GM21619 (cell line): ENCODE data around the gene CEP170.

Source experiments
- ATAC-seq: cut with Tn5 transposase; IDR thresholded peaks from one replicate; pipeline ENCODE4 v1.9.1; 2021; ENCODE audit not compliant: unreplicated experiment

The CEP170 gene

GRCh38 chr1:243254927-243255790, at the start of gene CEP170:
Gene CEP170 (minus strand): TSS chr1:243255281. CDS start chr1:243225280, 30,001 bp downstream.
- peak; percentile 45 for ATAC-seq

DNA sequence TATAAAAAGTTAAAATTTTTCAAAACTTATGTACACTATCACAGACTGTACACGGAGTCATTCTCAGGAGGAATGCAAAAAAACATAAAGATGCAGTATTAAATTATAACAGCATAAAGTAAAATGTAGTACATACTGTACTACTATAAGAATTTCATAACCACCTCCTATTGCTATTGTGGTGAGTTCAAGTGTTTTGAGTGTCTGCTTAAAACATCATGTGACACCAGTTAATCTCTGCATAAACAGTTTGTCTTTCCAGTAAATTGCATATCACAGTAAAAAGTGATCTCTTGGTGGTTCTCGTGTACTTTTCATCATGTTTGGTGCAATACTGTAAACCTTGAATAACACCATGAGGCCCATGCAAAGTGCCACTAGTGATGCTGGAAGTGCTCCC, 46.0 kb upstream of the CEP170 start:
- ATAC-seq: no peak

DNA sequence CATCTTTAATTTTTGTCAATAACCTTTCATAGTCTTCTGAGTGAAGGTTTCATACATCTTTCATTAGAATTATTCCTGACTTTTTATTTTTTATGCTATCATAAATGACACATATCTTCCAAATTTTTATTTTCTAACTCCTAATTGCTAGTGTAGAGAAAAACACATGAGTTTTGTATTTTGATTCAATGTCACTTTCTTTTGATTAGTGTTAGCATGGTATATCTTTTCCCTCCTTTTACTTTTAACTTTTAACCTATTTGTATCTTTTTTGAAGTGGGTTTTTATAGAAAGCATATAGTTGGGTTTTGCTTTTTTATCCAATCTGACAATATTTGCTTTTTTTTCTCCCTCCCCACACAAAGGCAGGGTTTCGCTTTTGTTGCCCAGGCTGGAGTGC, 44.0 kb upstream of the CEP170 start:
- ATAC-seq: no peak

DNA sequence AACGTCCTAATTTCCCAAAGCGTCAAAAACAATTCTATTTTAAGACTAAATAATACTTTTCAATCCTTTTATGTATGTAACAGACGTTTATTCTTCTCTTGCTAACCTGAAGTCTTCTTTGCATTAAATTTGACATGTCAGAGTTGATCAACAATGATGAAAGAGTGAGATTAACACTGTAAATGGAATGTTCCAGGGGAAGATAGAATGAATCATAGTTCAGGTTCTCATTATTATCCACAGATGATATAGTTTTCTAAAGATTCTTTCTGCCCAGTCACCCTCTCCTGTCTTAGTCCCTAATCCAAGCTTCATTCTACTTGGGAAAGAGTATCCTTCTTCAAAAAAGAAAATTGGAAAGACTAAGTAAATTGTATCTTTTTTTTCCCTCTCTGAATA, 39.6 kb upstream of the CEP170 start:
- ATAC-seq: no peak

DNA sequence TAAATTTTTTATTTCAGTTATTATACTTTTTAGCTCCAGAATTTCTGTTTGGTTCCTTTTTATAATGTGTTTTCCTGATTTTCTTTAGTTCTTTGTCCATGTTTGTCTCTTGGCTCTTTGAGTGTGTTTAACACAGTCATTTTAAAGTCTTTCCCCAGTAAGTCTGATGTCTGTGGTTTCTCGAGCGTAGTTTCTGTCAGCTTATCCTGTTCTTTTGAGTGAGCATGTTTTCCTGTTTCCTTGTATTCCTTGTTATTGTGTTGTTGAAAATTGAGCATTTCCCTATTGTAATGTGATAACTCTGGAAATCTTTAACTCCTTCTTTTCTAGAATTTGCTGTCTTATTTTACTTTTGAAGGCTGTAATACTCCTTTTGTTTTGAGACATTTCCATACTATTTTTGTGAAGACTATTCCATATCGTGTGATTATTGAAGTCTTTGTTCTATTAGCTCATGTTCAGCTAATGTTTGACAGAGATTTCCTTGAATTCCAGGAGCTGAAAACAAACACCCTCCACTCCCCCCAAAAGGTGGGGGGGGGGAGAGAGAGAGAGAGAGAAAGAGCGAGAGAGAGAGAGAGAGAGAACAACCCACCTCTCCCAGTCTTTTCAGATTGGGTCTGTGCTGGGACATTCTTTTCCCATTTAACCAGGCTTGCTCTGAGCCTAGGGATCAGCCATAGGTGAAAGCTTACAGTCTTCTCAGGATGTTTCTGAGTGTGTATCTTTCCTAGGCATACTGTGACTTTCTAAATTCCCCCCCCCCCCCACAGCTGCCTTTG, 39.1 kb upstream of the CEP170 start:
- no peak for ATAC-seq

DNA sequence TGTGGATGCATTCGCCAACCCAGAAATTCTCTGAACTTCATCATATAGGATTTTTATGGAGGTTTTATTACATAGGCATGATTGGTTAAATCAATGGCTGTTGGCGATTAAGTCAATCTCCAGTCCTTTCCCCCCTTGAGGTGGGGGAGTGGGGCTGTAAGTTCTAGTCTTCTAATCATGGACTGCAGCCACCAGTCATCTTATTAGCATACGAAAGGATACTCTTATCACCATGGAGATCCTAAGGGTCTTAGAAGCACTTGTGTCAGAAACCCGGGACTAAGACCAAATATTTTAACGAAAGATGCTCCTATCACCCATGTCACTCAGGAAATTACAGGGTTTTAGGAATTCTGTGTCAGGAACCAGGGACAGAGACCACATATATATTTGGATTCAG, 37.0 kb upstream of the CEP170 start:
- ATAC-seq: no peak

GRCh38 chr1:243291292-243291691, 36.2 kb upstream of the CEP170 start:
- ATAC-seq: no peak

DNA sequence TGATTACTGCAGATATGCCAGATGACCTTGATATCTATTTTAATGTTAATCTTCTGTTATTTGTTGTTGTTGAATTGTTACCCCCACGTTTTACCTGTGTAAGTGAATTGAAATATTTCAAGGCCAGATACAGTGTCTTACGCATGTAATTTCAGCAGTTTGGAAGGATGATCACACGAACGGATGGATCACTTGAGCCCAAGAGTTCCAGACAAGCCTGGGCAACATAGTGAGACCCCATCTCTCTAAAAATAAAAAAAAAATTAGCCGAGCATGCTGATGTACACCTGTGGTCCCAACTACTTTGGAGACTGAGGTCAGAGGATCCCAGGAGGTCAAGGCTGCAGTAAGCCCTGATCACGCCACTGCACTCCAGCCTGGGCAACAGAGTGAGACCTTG, 33.0 kb upstream of the CEP170 start:
- ATAC-seq: no peak

- peak; percentile 98 for ATAC-seq
Observed at GRCh38 chr1:243287652-243288051, 32.6 kb upstream of the CEP170 start.

GRCh38 chr1:243287123-243287460, 32.0 kb upstream of the CEP170 start:
- ATAC-seq: no peak

DNA sequence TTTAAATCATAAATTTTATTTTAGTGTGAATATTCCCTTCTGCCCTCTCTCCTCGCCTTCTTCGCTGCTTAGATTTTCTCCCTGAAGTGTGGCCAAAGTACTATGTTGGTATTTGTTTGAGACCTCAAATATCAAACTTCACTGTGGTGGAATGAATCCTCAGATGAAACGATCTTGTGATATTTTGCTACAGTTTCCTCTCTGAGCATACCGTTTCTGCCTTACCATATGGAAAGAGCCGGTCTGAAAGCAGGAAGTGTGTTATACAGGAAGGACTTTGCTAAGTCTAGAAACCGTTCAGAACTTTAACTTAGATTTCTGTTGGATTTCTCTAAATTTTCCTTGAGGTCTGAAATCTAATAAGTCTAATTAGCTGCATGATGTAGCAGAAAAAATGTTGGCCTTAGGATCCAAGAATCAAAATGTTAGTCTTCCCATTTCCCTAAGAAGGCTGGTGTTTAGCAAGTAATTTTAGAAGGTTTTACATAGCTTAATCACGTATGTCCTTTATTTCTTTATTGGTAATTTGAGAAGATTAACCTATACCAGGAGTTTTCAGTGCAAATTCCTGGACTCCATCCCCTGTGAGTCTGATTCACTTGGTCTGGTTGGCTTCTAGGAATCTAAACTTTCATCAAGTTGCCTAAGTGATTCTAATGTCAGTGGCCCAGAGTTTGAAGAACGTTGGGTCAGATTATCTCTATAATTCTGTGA, 31.5 kb upstream of the CEP170 start:
- ATAC-seq: no peak

DNA sequence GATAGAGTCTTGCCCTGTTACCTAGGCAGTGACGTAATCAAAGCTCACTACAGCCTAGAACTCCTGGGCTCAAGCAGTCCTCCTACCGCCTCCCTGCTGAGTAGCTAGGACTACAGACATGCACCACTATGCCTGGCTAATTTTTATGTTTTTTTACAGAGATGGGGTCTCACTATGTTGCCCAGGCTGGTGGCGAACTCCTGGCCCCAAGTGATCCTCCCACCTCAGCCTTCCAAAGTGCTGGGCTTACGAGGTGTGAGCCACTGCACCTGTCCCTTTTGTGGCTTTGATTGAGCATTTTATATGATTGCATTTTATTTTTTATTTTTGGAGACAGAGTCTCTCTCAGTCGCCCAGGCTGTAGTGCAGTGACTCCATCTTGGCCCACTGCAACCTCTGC, 26.6 kb upstream of the CEP170 start:
- no peak for ATAC-seq

DNA sequence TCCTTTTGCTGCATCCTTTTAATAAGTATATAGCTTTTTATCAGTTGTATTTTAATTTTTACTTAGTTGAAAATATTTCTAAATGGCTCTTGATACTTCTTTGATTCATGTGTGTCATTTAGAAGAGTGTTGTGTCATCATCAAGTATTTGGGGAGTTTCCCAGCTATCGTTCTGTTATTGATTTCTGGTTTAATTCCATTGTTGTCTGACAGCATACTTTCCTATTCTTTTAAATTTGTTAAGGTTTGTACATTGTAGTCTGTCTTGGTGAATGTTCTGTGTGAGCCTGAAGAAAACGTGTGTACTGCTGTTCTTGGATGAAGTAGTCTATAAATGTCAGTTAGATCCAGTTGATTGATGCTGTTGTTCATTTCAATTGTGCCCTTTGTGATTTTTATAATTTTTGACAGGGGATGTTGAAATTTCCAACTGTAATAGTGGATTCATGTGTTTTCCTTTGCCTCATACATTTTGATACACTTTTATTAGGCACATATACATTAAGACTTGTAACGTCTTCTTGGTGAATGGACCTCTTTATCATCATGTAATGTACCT, 25.6 kb upstream of the CEP170 start:
- no peak for ATAC-seq

DNA sequence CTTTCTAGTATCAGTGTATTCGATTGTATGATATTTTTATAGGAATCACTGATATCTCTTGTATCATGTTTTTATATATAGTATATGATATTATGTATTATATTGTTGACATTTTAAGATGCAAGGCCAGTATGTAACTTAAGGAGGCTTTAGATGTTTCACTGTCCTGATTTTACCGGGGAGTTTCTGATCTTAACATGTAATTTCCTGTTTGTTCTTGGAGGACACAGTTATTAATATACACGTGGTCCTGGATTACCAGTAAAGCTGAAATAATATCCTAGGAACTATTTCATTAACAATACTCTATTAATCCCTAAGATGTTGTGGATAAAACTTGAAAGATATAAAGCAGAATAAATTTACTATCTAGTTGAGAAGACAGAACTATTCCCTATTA, 20.2 kb upstream of the CEP170 start:
- ATAC-seq: no peak

- no peak for ATAC-seq
Observed at GRCh38 chr1:243273945-243274344, 18.9 kb upstream of the CEP170 start.

GRCh38 chr1:243273506-243273905, 18.4 kb upstream of the CEP170 start:
- no peak for ATAC-seq

DNA sequence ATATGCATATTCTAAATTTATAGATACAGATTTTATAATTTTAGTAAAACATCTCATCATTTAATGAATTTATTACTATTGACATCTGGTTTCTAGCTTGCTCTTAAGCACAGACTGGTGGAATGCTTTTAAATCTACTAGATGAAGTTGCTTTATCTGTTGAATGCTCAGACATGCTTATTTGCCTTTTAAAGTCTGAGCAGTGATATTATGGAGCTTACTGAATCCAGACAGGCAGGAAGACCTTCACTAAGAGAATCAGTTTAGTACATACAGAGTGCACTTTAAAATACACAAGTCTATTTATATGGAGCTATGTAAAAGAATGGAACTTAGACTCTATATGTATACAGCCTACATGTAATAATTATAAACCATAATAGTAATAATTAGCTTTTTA, 17.3 kb upstream of the CEP170 start:
- ATAC-seq: no peak

- no peak for ATAC-seq
Observed at GRCh38 chr1:243271996-243272395, 16.9 kb upstream of the CEP170 start.

GRCh38 chr1:243270097-243270864, 15.2 kb upstream of the CEP170 start:
- no peak for ATAC-seq

- ATAC-seq: peak; percentile 63
Observed at GRCh38 chr1:243269461-243269801, 14.3 kb upstream of the CEP170 start.
